Right lobe of liver (tissue), 6 donors: ENCODE results near the gene KIAA1549. TPM values are rescaled to one million over a fixed set of nuclear protein-coding genes. Genes with fewer than 3 reads are reported as not detected.

Source experiments
- ATAC-seq, 4 donors: fragments of 200-7000 bp; cut with Tn5 transposase; one replicate each; pipeline ENCODE4 v1.9.1; 2020; ENCODE audit warnings: mild to moderate bottlenecking in 4 of 4, moderate library complexity in 4 of 4
- DNase-seq, 3 donors: peaks; one replicate each; pipeline ENCODE4 v3.0.0-alpha.2; 2020
- H3K27ac ChIP-seq, 3 donors: fragments of 200-600 bp; one replicate each; pipeline ENCODE4 v1.8.0; 2022
- H3K27me3 ChIP-seq, 2 donors: fragments of 200-600 bp; one replicate each; pipeline ENCODE4 v1.8.0; 2022
- H3K36me3 ChIP-seq, 4 donors: fragments of 200-600 bp; sonication (generic) in 1 of 4; one replicate each; pipeline versions ENCODE4 v1.5.1 to v1.8.0; 2017 to 2022; ENCODE audit warnings: control low read depth in 1 of 4
- H3K4me1 ChIP-seq, 4 donors: fragments of 200-600 bp; sonication (generic) in 1 of 4; one replicate each; pipeline versions ENCODE4 v1.5.1 to v1.8.0; 2017 to 2022; ENCODE audit warnings: control low read depth in 1 of 4
- H3K4me3 ChIP-seq, 3 donors: fragments of 200-600 bp; one replicate each; pipeline ENCODE4 v1.8.0; 2022
- H3K9me3 ChIP-seq, 4 donors: fragments of 200-600 bp; sonication (generic) in 1 of 4; one replicate each; pipeline versions ENCODE4 v1.5.1 to v1.8.0; 2017 to 2022; ENCODE audit warnings: control low read depth in 1 of 4
- CTCF ChIP-seq, 4 donors: fragments of 200-600 bp in 3 of 4; fragments of 450-650 bp in 1 of 4; IDR thresholded peaks; one replicate each; pipeline versions ENCODE4 v1.5.1 to v1.8.0; 2016 to 2022; ENCODE audit warnings: antibody characterized with exemption in 4 of 4, mild to moderate bottlenecking in 2 of 4
- POLR2A ChIP-seq: fragments of 450-650 bp; IDR thresholded peaks from one replicate; pipeline ENCODE4 v1.6.1; 2017; ENCODE audit warnings: antibody characterized with exemption, mild to moderate bottlenecking
- WGBS: methylation state at CpG from one replicate; pipeline ENCODE4 v1.1.6; 2018; ENCODE audit warnings: low coverage, low lambda C conversion rate; ENCODE audit not compliant: insufficient coverage; ENCODE audit errors: missing lambda C conversion rate; 5-methylcytosine and 5-hydroxymethylcytosine counted together
- intact Hi-C, 2 donors: fragments of 100-400 bp; cut with DNase I; formaldehyde crosslinking; loops; one replicate each; pipeline versions ENCODE4 v1.11.2 to v1.14.1; 2022
- total RNA-seq, 6 experiments: library from RNA; depleted of rRNA in 2 of 6; stranded (reverse); fragments of >200 nt in 2 of 6; fragmentation: NEBNext Ultra II Directional in 3 of 6; extraction: Animal tissue kit (Norgen Biotek cat#: 25700) in 3 of 6; gene quantifications; one replicate each; pipeline versions ENCODE4 v1.1.0 to v1.2.4, GENCODE V29; 2016 to 2023
- donor health status: DM: no; HTN: yes; CAD: no.
- donor health status: DM: no; HTN: no; CAD: no.
- donor health status: DM: no; HTN: no; CAD: no.
- donor health status: DM: no; HTN: yes; CAD: no.
- donor health status: DM: no; HTN: yes; CAD: no.

The KIAA1549 gene
- total RNA-seq, 6 experiments from 2014 or later, result 0.56 to 1.9 (median 0.68) TPM

- intact Hi-C loops, result no loop called here
- 40% methylated on average over 14 of the region's 14 CpGs for WGBS
- TF ChIP-seq POLR2A (no peak), CTCF (IDR thresholded peaks at IDR 0.05) (no peak)
These were observed 1.0 kb upstream of the KIAA1549 start for GRCh38 chr7:138982204-138982623.

DNA sequence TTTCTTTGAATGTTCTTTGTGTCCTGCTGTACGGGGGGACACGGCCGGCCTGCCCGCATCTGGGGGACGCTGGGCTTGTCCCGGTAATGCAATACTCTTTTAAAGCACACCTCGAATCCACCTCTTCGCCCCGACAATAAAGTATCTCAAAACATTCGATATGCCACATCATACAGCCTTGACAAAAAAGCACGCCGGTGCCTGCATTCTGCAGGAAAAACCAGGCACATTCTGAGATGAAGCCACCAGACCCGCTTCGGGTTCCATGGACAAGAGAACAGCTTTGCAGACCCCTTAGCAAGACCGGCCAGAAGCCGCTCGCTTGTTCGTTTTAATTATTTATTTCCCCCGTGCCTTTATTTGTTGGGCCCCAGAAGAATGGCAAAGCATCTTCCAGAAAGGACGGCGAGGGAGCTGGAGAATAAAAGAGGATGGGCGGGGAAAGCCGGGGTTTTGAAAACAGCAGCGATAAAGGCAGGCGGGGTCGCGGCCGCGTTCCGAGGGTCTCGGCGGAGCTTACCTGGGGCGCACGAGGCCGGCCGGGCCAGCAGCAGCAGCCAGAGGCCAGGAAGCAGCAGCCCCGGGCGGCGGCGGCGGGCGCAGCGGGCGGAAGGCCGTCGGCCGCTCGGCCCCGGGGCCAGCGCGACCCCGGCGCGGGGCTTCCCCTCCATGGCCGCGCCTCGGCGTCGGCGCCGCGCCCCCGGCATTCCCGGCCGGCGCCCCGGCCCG lies 462 bp downstream of the KIAA1549 start:
- Histone ChIP-seq H3K36me3 (no peaks in the 10 kb centered on the region), H3K27me3 (no peaks in the 10 kb centered on the region), H3K27ac (no peak overlapping the region), H3K9me3 (no peaks in the 10 kb centered on the region), H3K4me1 (peaks cover 0 to 4% (median 0%) of the 10 kb centered on the region in 4 donors), H3K4me3 (peak overlapping the region; percentile 54 to 65 (median 54))
- TF ChIP-seq POLR2A (no peak), CTCF (IDR thresholded peaks at IDR 0.05) (no peak)
- 3% methylated on average over 23 of the region's 68 CpGs for WGBS
- DNase-seq (no peak), ATAC-seq (peak in 2 of 4 donors; percentile 45 to 54)
- intact Hi-C loops, result no loop called here

More at GRCh38 chr7:138982204-138982623, 1.0 kb upstream of the KIAA1549 start:
- Histone ChIP-seq H3K36me3 (no peaks in the 10 kb centered on the region), H3K4me1 (peaks cover 0 to 4% (median 0%) of the 10 kb centered on the region in 4 donors), H3K27me3 (no peaks in the 10 kb centered on the region), H3K9me3 (no peaks in the 10 kb centered on the region), H3K4me3 (peak overlapping the region; percentile 48 to 65 (median 54)), H3K27ac (no peak overlapping the region)
- no peak for ATAC-seq
- no peak for DNase-seq

GRCh38 chr7:138979988-138980562 lies 1.1 kb downstream of the KIAA1549 start:
- intact Hi-C loops, result no loop called here

More at GRCh38 chr7:138979988-138980562, 1.1 kb downstream of the KIAA1549 start:
- DNase-seq, result no peak
- Histone ChIP-seq H3K27ac (no peak overlapping the region), H3K4me1 (peaks cover 0 to 4% (median 0%) of the 10 kb centered on the region in 4 donors), H3K9me3 (no peaks in the 10 kb centered on the region), H3K27me3 (no peaks in the 10 kb centered on the region), H3K36me3 (no peaks in the 10 kb centered on the region), H3K4me3 (peak overlapping the region in 2 of 3 donors; percentile 54)
- no peak for ATAC-seq
- TF ChIP-seq POLR2A (no peak), CTCF (IDR thresholded peaks at IDR 0.05) (no peak)
- WGBS, result 63% methylated on average over 9 of the region's 9 CpGs
